Spleen (tissue), 13 donors: ENCODE data around the gene DDI2. TPM values are rescaled to one million over a fixed set of nuclear protein-coding genes. Genes with fewer than 3 reads are reported as not detected.

ENCODE experiments used
- DNase-seq: peaks from one replicate; pipeline ENCODE4 v3.0.0-alpha.2; 2020
- H3K27ac ChIP-seq, 8 donors: fragments of 200-600 bp; sonication (generic) in 7 of 8; 1 replicate in 4 of 8; 2 replicates in 4 of 8; pipeline versions ENCODE4 v1.5.0 to v1.8.0; 2016 to 2021; ENCODE audit warnings: inconsistent platforms in 4 of 8, mild to moderate bottlenecking in 4 of 8, moderate library complexity in 1 of 8
- H3K27me3 ChIP-seq, 7 donors: fragments of 200-600 bp; sonication (generic) in 6 of 7; replicated peaks in 1 of 7; 1 replicate in 4 of 7; 2 replicates in 3 of 7; pipeline versions ENCODE4 v1.5.0 to v1.8.0; 2016 to 2021; ENCODE audit warnings: inconsistent platforms in 3 of 7, mild to moderate bottlenecking in 1 of 7
- H3K36me3 ChIP-seq, 6 donors: fragments of 200-600 bp; sonication (generic) in 5 of 6; 1 replicate in 4 of 6; 2 replicates in 2 of 6; pipeline versions ENCODE4 v1.5.0 to v1.8.0; 2016 to 2021; ENCODE audit warnings: inconsistent platforms in 2 of 6
- H3K4me1 ChIP-seq, 6 donors: fragments of 200-600 bp; sonication (generic) in 5 of 6; 1 replicate in 3 of 6; 2 replicates in 3 of 6; pipeline versions ENCODE4 v1.5.0 to v1.8.0; 2016 to 2021; ENCODE audit warnings: inconsistent platforms in 3 of 6
- H3K4me3 ChIP-seq, 8 donors: fragments of 200-600 bp; sonication (generic) in 7 of 8; 1 replicate in 4 of 8; 2 replicates in 4 of 8; pipeline versions ENCODE4 v1.5.0 to v1.8.0; 2016 to 2021; ENCODE audit warnings: inconsistent platforms in 4 of 8, mild to moderate bottlenecking in 4 of 8, moderate library complexity in 2 of 8
- H3K9me3 ChIP-seq, 8 donors: fragments of 200-600 bp; sonication (generic) in 7 of 8; 1 replicate in 4 of 8; 2 replicates in 4 of 8; pipeline versions ENCODE4 v1.5.0 to v1.8.0; 2016 to 2021; ENCODE audit warnings: inconsistent platforms in 4 of 8
- CTCF ChIP-seq, 11 experiments: fragments of 200-600 bp in 7 of 11; fragments of 450-650 bp in 4 of 11; sonication (generic) in 4 of 11; IDR thresholded peaks in 8 of 11; conservative IDR thresholded peaks in 3 of 11; 1 replicate in 7 of 11; 2 replicates in 4 of 11; pipeline versions ENCODE4 v1.4.0 to v1.8.0; 2016 to 2021; ENCODE audit warnings: antibody characterized with exemption in 11 of 11, inconsistent platforms in 4 of 11, mild to moderate bottlenecking in 1 of 11
- POLR2A ChIP-seq, 3 donors: fragments of 450-650 bp; IDR thresholded peaks; one replicate each; pipeline ENCODE4 v1.5.1; 2017; ENCODE audit warnings: antibody characterized with exemption in 3 of 3, mild to moderate bottlenecking in 1 of 3
- POLR2AphosphoS5 ChIP-seq, 3 donors: sonication (generic); formaldehyde crosslinking; IDR thresholded peaks; one replicate each; pipeline ENCODE4 v1.5.1; 2017; ENCODE audit warnings: antibody characterized with exemption in 3 of 3
- WGBS, 5 donors: extraction: QIAGEN DNeasy Blood & Tissue Kit in 3 of 5; methylation state at CpG; one replicate each; pipeline versions ENCODE4 v1.1.5 to v1.1.7; 2013 to 2018; 5-methylcytosine and 5-hydroxymethylcytosine counted together
- intact Hi-C: fragments of 100-400 bp; cut with DNase I; formaldehyde crosslinking; loops from one replicate; pipeline ENCODE4 v1.15.0; 2023; ENCODE audit warnings: low total_unique reads
- long read RNA-seq, 2 donors: transcript quantifications; one replicate each; lab custom pipeline, GENCODE V29; 2026
- polyA plus RNA-seq, 3 donors: library from polyadenylated mRNA; stranded (reverse); fragments of 200-250 nt; gene quantifications; one replicate each; pipeline ENCODE4 v1.2.1, GENCODE V29; 2013
- total RNA-seq, 7 donors: library from RNA; depleted of rRNA in 3 of 7; stranded (reverse); fragments of >200 nt in 3 of 7; fragmentation: NEBNext Ultra II Directional in 4 of 7; extraction: Animal tissue kit (Norgen Biotek cat#: 25700) in 4 of 7; gene quantifications; one replicate each; pipeline versions ENCODE4 v1.1.0 to v1.2.1, GENCODE V29; 2016 to 2021
- donor health status: healthy with polysubstance abuse.
- donor health status: DM: no; HTN: no; CAD: no; lungs with moderate emphysema.
- donor health status: DM: no; HTN: no; CAD: no.
- donor health status: Bipolar disorder and iron deficiency.
- donor health status: healthy.
- donor health status: DM: no; HTN: no; CAD: no.
- donor health status: DM: yes; HTN: yes; CAD: no.

Gene DDI2
- total RNA-seq = 10 to 100 TPM; 43.3 to 75.4 (median 47.2) TPM
- polyA plus RNA-seq = 1 to 10 TPM; 4.8 to 7.7 (median 6.2) TPM
- long read RNA-seq, donor 1, full-length matches to known transcripts = 1 of 1 reads
- long read RNA-seq, donor 1, partial matches to known transcripts = 0 of 1 reads
- long read RNA-seq, donor 1, other reads (novel, unspliced or antisense) = 0 of 1 reads
- long read RNA-seq, donor 2, full-length matches to known transcripts = 4 of 4 reads
- long read RNA-seq, donor 2, partial matches to known transcripts = 0 of 4 reads
- long read RNA-seq, donor 2, other reads (novel, unspliced or antisense) = 0 of 4 reads

GRCh38 chr1:15617173-15618076, at the start of gene DDI2:
DDI2 (plus strand) TSS chr1:15617458; CDS start chr1:15617671, 213 bp downstream.
- intact Hi-C loops = loop anchor here (10.0 kb wide), 1 partner anchor 93 kb away; the partner anchor contains the start of genes CASP9 and DNAJC16
- Histone ChIP-seq H3K9me3 (no peaks in the 10 kb centered on the region), H3K4me1 (peaks cover 33 to 63% (median 53%) of the 10 kb centered on the region in 6 donors), H3K36me3 (peaks cover 0 to 5% (median 0%) of the 10 kb centered on the region in 6 donors), H3K27ac (peak within 1 kb of the TSS; percentile 89 to 97 (median 95)), H3K4me3 (peak within 1 kb of the TSS; percentile 88 to 99 (median 96)), H3K27me3 (no peaks in the 10 kb centered on the region)
- DNase-seq = peak; percentile 99
- TF ChIP-seq POLR2A (IDR thresholded peaks at IDR 0.05) = peak in 2 of 3 donors; percentile 69 to 88
- TF ChIP-seq CTCF (IDR thresholded peaks at IDR 0.05 in 8 of 11, conservative IDR thresholded peaks at IDR 0.05 in 3 of 11) = no peak
- peak; percentile 91 to 93 (median 92) for TF ChIP-seq POLR2AphosphoS5 (IDR thresholded peaks at IDR 0.05)
- WGBS, 5 donors = 0 to 1% (median 1%) methylated on average over 30 to 86 of the region's 86 CpGs

- WGBS, 5 donors = 93 to 98% (median 96%) methylated on average over 18 of the region's 18 CpGs
- intact Hi-C loops = no loop called here
- no peak for DNase-seq
- Histone ChIP-seq H3K36me3 (peaks cover 0 to 85% (median 61%) of the 10 kb centered on the region in 6 donors), H3K27ac (no peak overlapping the region), H3K27me3 (no peaks in the 10 kb centered on the region), H3K4me3 (no peak overlapping the region), H3K4me1 (peaks cover 0 to 43% (median 7%) of the 10 kb centered on the region in 6 donors), H3K9me3 (no peaks in the 10 kb centered on the region)
- TF ChIP-seq CTCF (IDR thresholded peaks at IDR 0.05 in 8 of 11, conservative IDR thresholded peaks at IDR 0.05 in 3 of 11) (no peak), POLR2A (IDR thresholded peaks at IDR 0.05) (no peak), POLR2AphosphoS5 (IDR thresholded peaks at IDR 0.05) (no peak)
These were observed 48.7 kb upstream of the DDI2 start for GRCh38 chr1:15568387-15569073.

- intact Hi-C loops = no loop called here
- no peaks in the 10 kb centered on the region for H3K9me3 ChIP-seq
- WGBS, 5 donors = 95 to 100% (median 97%) methylated on average over 1 of the region's 1 CpG
- TF ChIP-seq POLR2AphosphoS5 (IDR thresholded peaks at IDR 0.05) = no peak
- TF ChIP-seq CTCF (IDR thresholded peaks at IDR 0.05 in 8 of 11, conservative IDR thresholded peaks at IDR 0.05 in 3 of 11) = no peak
- TF ChIP-seq POLR2A (IDR thresholded peaks at IDR 0.05) = no peak
- no peaks in the 10 kb centered on the region for H3K27me3 ChIP-seq
- H3K4me1 ChIP-seq = peaks cover 0 to 28% (median 4%) of the 10 kb centered on the region in 6 donors
- H3K4me3 ChIP-seq = no peak overlapping the region
- peaks cover 0 to 74% (median 44%) of the 10 kb centered on the region in 6 donors for H3K36me3 ChIP-seq
- H3K27ac ChIP-seq = peak overlapping the region in 4 of 8 donors; percentile 32 to 56 (median 52)
- no peak for DNase-seq
These were observed 46.4 kb upstream of the DDI2 start for GRCh38 chr1:15570861-15571260.
